NCI-H748 treated with DMSO at 0.1 percent for 48 hours (cell line): ENCODE results near the gene SLC2A5.
"Not testable (repeated sequence)": the region's sequence is repeated elsewhere in the genome, so short reads cannot be mapped to it uniquely, and the experiment has no call there.

ENCODE experiments used
- DNase-seq: peaks from one replicate; lab custom pipeline; 2025; lab: John Stamatoyannopoulos, UW

Gene SLC2A5

GRCh38 chr1:9005395-9005708 is 64.1 kb downstream of the SLC2A5 start:
- DNase-seq: no peak

- peak; percentile 20 for DNase-seq
Observed at GRCh38 chr1:9004700-9005394, 64.6 kb downstream of the SLC2A5 start.

GRCh38 chr1:9004031-9004699 is 65.3 kb downstream of the SLC2A5 start:
- no peak for DNase-seq

GRCh38 chr1:9002215-9002560 is 67.2 kb downstream of the SLC2A5 start:
- DNase-seq: not testable (repeated sequence)

- not testable (repeated sequence) for DNase-seq
Observed at GRCh38 chr1:9001534-9002214, 67.8 kb downstream of the SLC2A5 start.

- not testable (repeated sequence) for DNase-seq
Observed at GRCh38 chr1:8993962-8994675, 75.3 kb downstream of the SLC2A5 start.

GRCh38 chr1:8992936-8993687 is 76.3 kb downstream of the SLC2A5 start:
- no peak for DNase-seq

- DNase-seq: no peak
Observed at GRCh38 chr1:8989821-8990220, 79.6 kb downstream of the SLC2A5 start.

- no peak for DNase-seq
Observed at GRCh38 chr1:8989061-8989460, 80.4 kb downstream of the SLC2A5 start.

GRCh38 chr1:8988618-8988967 is 80.8 kb downstream of the SLC2A5 start:
- no peak for DNase-seq

- DNase-seq: no peak
Observed at GRCh38 chr1:8987881-8988617, 81.4 kb downstream of the SLC2A5 start.

- DNase-seq: no peak
Observed at GRCh38 chr1:8986814-8987190, 82.6 kb downstream of the SLC2A5 start.

GRCh38 chr1:8985915-8986813 is 83.3 kb downstream of the SLC2A5 start:
- DNase-seq: no peak
